H1 (cell line): ENCODE measurements around the gene RERG. TPM values are rescaled to one million over a fixed set of nuclear protein-coding genes. Genes with fewer than 3 reads are reported as not detected.

Source experiments
- CTCF ChIA-PET: fragments of 300-600 bp; sonication (Branson Sonifier 250); formaldehyde crosslinking; loops from one replicate; lab custom pipeline; 2021; ENCODE audit not compliant: partially characterized antibody; lab: Charles Lee
- POLR2A ChIA-PET: fragments of 300-600 bp; sonication (Branson Sonifier 250); formaldehyde crosslinking; loops from one replicate; lab custom pipeline; 2021; ENCODE audit warnings: inconsistent platforms; ENCODE audit not compliant: partially characterized antibody; lab: Charles Lee
- DNase-seq, 2 experiments: peaks; one replicate each; pipeline versions ENCODE4 v3.0.0 to v3.0.0-alpha.2; 2010 to 2022; ENCODE audit warnings: low spot score in 2 of 2, low read depth in 1 of 2, mixed read lengths in 1 of 2
- FAIRE-seq: peaks from 2 replicates; lab custom pipeline; 2011; peaks lifted over from hg19 to GRCh38; lab: Jason Lieb, UNC
- H2AFZ ChIP-seq: 2 replicates; pipeline ENCODE4 v1.8.1; 2012; ENCODE audit warnings: low read length, inconsistent platforms
- H2AK5ac ChIP-seq: 2 replicates; pipeline ENCODE4 v1.6.1; 2013; ENCODE audit warnings: low read depth, low read length
- H2BK120ac ChIP-seq: replicated peaks from 2 replicates; pipeline ENCODE3; 2013; ENCODE audit warnings: low read depth, low read length, inconsistent platforms
- H2BK12ac ChIP-seq: 2 replicates; pipeline ENCODE4 v1.6.1; 2013; ENCODE audit warnings: low read depth, low read length
- H2BK15ac ChIP-seq: 2 replicates; pipeline ENCODE4 v1.6.1; 2013; ENCODE audit warnings: low read length
- H2BK20ac ChIP-seq: 2 replicates; pipeline ENCODE4 v1.6.1; 2013; ENCODE audit warnings: low read length
- H2BK5ac ChIP-seq: 2 replicates; pipeline ENCODE4 v1.6.1; 2013; ENCODE audit warnings: low read depth, low read length
- H3K14ac ChIP-seq: 2 replicates; pipeline ENCODE4 v1.6.1; 2013; ENCODE audit warnings: inconsistent platforms; ENCODE audit not compliant: insufficient read length
- H3K18ac ChIP-seq: 2 replicates; pipeline ENCODE4 v1.6.1; 2013; ENCODE audit warnings: low read length; ENCODE audit errors: extremely low read depth
- H3K23ac ChIP-seq: 2 replicates; pipeline ENCODE4 v1.6.1; 2013; ENCODE audit warnings: inconsistent platforms; ENCODE audit not compliant: insufficient read length
- H3K23me2 ChIP-seq: 2 replicates; pipeline ENCODE4 v1.6.1; 2013; ENCODE audit warnings: low read depth, low read length
- H3K27ac ChIP-seq: 2 replicates; pipeline ENCODE4 v1.6.1; 2011; ENCODE audit warnings: low read depth, low read length, inconsistent platforms
- H3K27me3 ChIP-seq, 4 experiments: replicated peaks in 1 of 4; 1 replicate in 1 of 4; 2 replicates in 3 of 4; pipeline versions ENCODE4 v1.6.1 to v1.8.1; 2011 to 2013; ENCODE audit warnings: low read length in 3 of 4, mild to moderate bottlenecking in 3 of 4, inconsistent platforms in 2 of 4, mixed read lengths in 2 of 4, moderate library complexity in 1 of 4; ENCODE audit not compliant: control insufficient read depth in 3 of 4, insufficient read depth in 3 of 4; ENCODE audit errors: extremely low read depth in 1 of 4
- H3K36me3 ChIP-seq, 4 experiments: 2 replicates each; pipeline versions ENCODE4 v1.6.1 to v1.8.1; 2011 to 2013; ENCODE audit warnings: mild to moderate bottlenecking in 4 of 4, low read length in 3 of 4, moderate library complexity in 2 of 4, control low read depth in 1 of 4, inconsistent platforms in 1 of 4; ENCODE audit not compliant: insufficient read depth in 4 of 4, control insufficient read depth in 2 of 4
- H3K4ac ChIP-seq: replicated peaks from 2 replicates; pipeline ENCODE3; 2013; ENCODE audit warnings: low read length, low read depth, mixed read lengths, inconsistent platforms; ENCODE audit not compliant: insufficient read length
- H3K4me1 ChIP-seq, 4 experiments: replicated peaks in 1 of 4; 1 replicate in 1 of 4; 2 replicates in 3 of 4; pipeline versions ENCODE4 v1.6.1 to v1.8.1; 2011 to 2013; ENCODE audit warnings: low read length in 3 of 4, inconsistent platforms in 2 of 4, mixed read lengths in 1 of 4; ENCODE audit not compliant: insufficient read depth in 4 of 4, control insufficient read depth in 3 of 4
- H3K4me2 ChIP-seq, 2 experiments: 2 replicates each; pipeline versions ENCODE4 v1.6.1 to v1.8.1; 2011 to 2013; ENCODE audit warnings: low read depth in 2 of 2, low read length in 2 of 2, control low read depth in 1 of 2, inconsistent platforms in 1 of 2, mild to moderate bottlenecking in 1 of 2; ENCODE audit not compliant: insufficient read depth in 1 of 2
- H3K4me3 ChIP-seq, 4 experiments: fragments of 200-600, 300-600 bp in 1 of 4; sonication (generic), shearing (Covaris generic), sonication (Bioruptor Twin) in 1 of 4; 2 replicates each; pipeline versions ENCODE4 v1.5.1 to v1.8.1; 2011 to 2016; ENCODE audit warnings: low read length in 4 of 4, low read depth in 3 of 4, control low read depth in 2 of 4, inconsistent platforms in 2 of 4, mild to moderate bottlenecking in 2 of 4, mixed read lengths in 1 of 4, moderate library complexity in 1 of 4; ENCODE audit not compliant: insufficient read depth in 2 of 4; ENCODE audit errors: extremely low read depth in 1 of 4
- H3K56ac ChIP-seq: replicated peaks from 2 replicates; pipeline ENCODE3; 2013; ENCODE audit warnings: low read depth, mild to moderate bottlenecking, mixed read lengths, low read length, inconsistent platforms; ENCODE audit not compliant: insufficient read length
- H3K79me1 ChIP-seq: 2 replicates; pipeline ENCODE4 v1.6.1; 2013; ENCODE audit warnings: low read depth, low read length, control low read depth
- H3K79me2 ChIP-seq, 2 experiments: 2 replicates each; pipeline versions ENCODE4 v1.6.1 to v1.8.1; 2012 to 2013; ENCODE audit warnings: low read length in 2 of 2, mild to moderate bottlenecking in 2 of 2, inconsistent platforms in 1 of 2; ENCODE audit not compliant: insufficient read depth in 2 of 2, control insufficient read depth in 1 of 2
- H3K9ac ChIP-seq, 4 experiments: replicated peaks in 1 of 4; 1 replicate in 1 of 4; 2 replicates in 3 of 4; pipeline versions ENCODE4 v1.6.1 to v1.8.1; 2011 to 2013; ENCODE audit warnings: low read depth in 3 of 4, low read length in 3 of 4, control low read depth in 2 of 4, mild to moderate bottlenecking in 2 of 4, moderate library complexity in 2 of 4, inconsistent platforms in 1 of 4; ENCODE audit errors: extremely low read depth in 1 of 4
- H3K9me3 ChIP-seq, 2 experiments: 2 replicates each; pipeline versions ENCODE4 v1.6.1 to v1.8.1; 2012 to 2013; ENCODE audit warnings: mild to moderate bottlenecking in 2 of 2, moderate library complexity in 2 of 2, control low read depth in 1 of 2, inconsistent platforms in 1 of 2, low read depth in 1 of 2, low read length in 1 of 2, mixed read lengths in 1 of 2; ENCODE audit not compliant: insufficient read depth in 2 of 2
- H4K20me1 ChIP-seq, 2 experiments: replicated peaks in 1 of 2; 2 replicates each; pipeline versions ENCODE3 to v1.8.1; 2011 to 2013; ENCODE audit warnings: inconsistent platforms in 2 of 2, low read length in 2 of 2, mild to moderate bottlenecking in 1 of 2; ENCODE audit not compliant: insufficient read depth in 2 of 2, control insufficient read depth in 1 of 2
- H4K5ac ChIP-seq: 2 replicates; pipeline ENCODE4 v1.6.1; 2013; ENCODE audit warnings: low read length, low read depth, mixed read lengths, inconsistent platforms; ENCODE audit not compliant: insufficient read length
- H4K8ac ChIP-seq: 2 replicates; pipeline ENCODE4 v1.8.0; 2013; ENCODE audit warnings: mild to moderate bottlenecking, moderate library complexity, low read length, inconsistent platforms; ENCODE audit not compliant: insufficient read depth; ENCODE audit errors: extremely low read depth
- H4K91ac ChIP-seq: replicated peaks from 2 replicates; pipeline ENCODE3; 2013; ENCODE audit warnings: low read length, mixed read lengths, inconsistent platforms; ENCODE audit not compliant: insufficient read length
- ATF3 ChIP-seq: IDR thresholded peaks from 2 replicates; pipeline ENCODE4 v1.6.1; 2011; ENCODE audit warnings: low read depth, mild to moderate bottlenecking, low read length; ENCODE audit not compliant: insufficient read depth
- CBX5 ChIP-seq: fragments of 300-800, 300-1000 bp; sonication (generic); IDR thresholded peaks from 2 replicates; pipeline ENCODE4 v1.7.1; 2016; ENCODE audit warnings: antibody characterized with exemption, low read length, low read depth
- CREB1 ChIP-seq: IDR thresholded peaks from 2 replicates; pipeline ENCODE4 v1.6.1; 2012; ENCODE audit warnings: inconsistent platforms
- CTCF ChIP-seq, 3 experiments: IDR thresholded peaks; 1 replicate in 2 of 3; 2 replicates in 1 of 3; pipeline versions ENCODE4 v1.5.1 to v1.6.1; 2011; ENCODE audit warnings: low read length in 3 of 3, mild to moderate bottlenecking in 3 of 3, inconsistent platforms in 2 of 3, low read depth in 1 of 3, moderate library complexity in 1 of 3; ENCODE audit not compliant: insufficient read depth in 1 of 3; ENCODE audit errors: control extremely low read depth in 1 of 3
- FOSL1 ChIP-seq: IDR thresholded peaks from 2 replicates; pipeline ENCODE4 v1.6.1; 2011; ENCODE audit warnings: mild to moderate bottlenecking, low read depth, low read length, moderate library complexity; ENCODE audit not compliant: insufficient read depth
- POLR2A ChIP-seq, 2 experiments: IDR thresholded peaks; 1 replicate in 1 of 2; 2 replicates in 1 of 2; pipeline ENCODE4 v1.6.1; 2011; ENCODE audit warnings: low read depth in 2 of 2, low read length in 2 of 2, mild to moderate bottlenecking in 2 of 2; ENCODE audit errors: control extremely low read depth in 1 of 2
- SIX5 ChIP-seq: IDR thresholded peaks from 2 replicates; pipeline ENCODE4 v1.6.1; 2011; ENCODE audit warnings: mild to moderate bottlenecking, low read depth, low read length
- USF2 ChIP-seq: IDR thresholded peaks from 2 replicates; pipeline ENCODE4 v1.6.1; 2011; ENCODE audit warnings: low read length, improper control_type of control experiment
- ZNF274 ChIP-seq: IDR thresholded peaks from 2 replicates; pipeline ENCODE4 v1.7.0; 2012; ENCODE audit warnings: low read length, borderline replicate concordance; ENCODE audit errors: extremely low read depth
- polyA plus RNA-seq, 7 experiments: library from polyadenylated mRNA; depleted of rRNA in 3 of 7; stranded (reverse) in 5 of 7; unstranded in 2 of 7; fragments of >200 nt in 5 of 7; fragments of 200-250 nt in 2 of 7; gene quantifications; 1 replicate in 5 of 7; 2 replicates in 1 of 7; 4 replicates in 1 of 7; pipeline versions ENCODE4 v1.2.1 to v1.2.3, GENCODE V29; 2011 to 2013; ENCODE audit warnings: missing spikeins in 2 of 7, mixed read lengths in 2 of 7
- total RNA-seq: library from RNA; stranded (reverse); fragmentation: NEBNext Ultra II Directional; extraction: Animal tissue kit (Norgen Biotek cat#: 25700); gene quantifications from 2 replicates; pipeline ENCODE4 v1.2.1, GENCODE V29; 2021
- TF ChIP-seq, protein P1 (sequence below): IDR thresholded peaks from 2 replicates; pipeline ENCODE4 v1.6.1; 2012; ENCODE audit warnings: low read length, inconsistent platforms

RERG gene
- total and polyA plus RNA-seq, 2 of the 8 experiments (the other 6 are each of a cell fraction or from before 2014, with no cell fraction given) = 0.12 to 0.86 TPM

GRCh38 chr12:15201456-15201855, 19.8 kb downstream of the RERG start:
- H3K14ac ChIP-seq = no peak overlapping the region
- POLR2A ChIA-PET = no interaction called here
- H2BK5ac ChIP-seq = no peak overlapping the region
- no peak overlapping the region for H3K9ac ChIP-seq
- H3K56ac ChIP-seq = no peak overlapping the region
- no peaks in the 10 kb centered on the region for H3K23me2 ChIP-seq
- no peak overlapping the region for H2AK5ac ChIP-seq
- H3K4me2 ChIP-seq = no peak overlapping the region
- no peaks in the 10 kb centered on the region for H3K79me2 ChIP-seq
- no peaks in the 10 kb centered on the region for H3K79me1 ChIP-seq
- H3K4me1 ChIP-seq = peaks cover 0 to 3% (median 0%) of the 10 kb centered on the region in 4 experiments; a peak in 1 of 7 replicates
- H3K9me3 ChIP-seq = no peaks in the 10 kb centered on the region
- no peak overlapping the region for H2BK20ac ChIP-seq
- H3K36me3 ChIP-seq = no peaks in the 10 kb centered on the region
- no peak overlapping the region for H4K91ac ChIP-seq
- H3K18ac ChIP-seq = no peak overlapping the region
- CTCF ChIA-PET = interaction anchor here (0.5 to 1.2 kb wide), 4 partner anchors 15 to 603 kb away, joined by 3 to 6 read pairs (median 4); no protein-coding TSS in a partner anchor
- no peak overlapping the region for H3K27ac ChIP-seq
- H2BK15ac ChIP-seq = no peak overlapping the region
- no peak overlapping the region for H2AFZ ChIP-seq
- no peaks in the 10 kb centered on the region for H4K20me1 ChIP-seq
- DNase-seq (no peak), FAIRE-seq (no peak)
- H3K4ac ChIP-seq = no peak overlapping the region
- no peak overlapping the region for H3K23ac ChIP-seq
- H4K5ac ChIP-seq = no peak overlapping the region
- H3K27me3 ChIP-seq = no peaks in the 10 kb centered on the region
- no peak overlapping the region for H3K4me3 ChIP-seq
- H4K8ac ChIP-seq = no peak overlapping the region
- H2BK12ac ChIP-seq = no peak overlapping the region
- H2BK120ac ChIP-seq = no peak overlapping the region
- TF ChIP-seq USF2 = no peak
- TF ChIP-seq ZNF274 = no peak
- TF ChIP-seq FOSL1 = no peak
- TF ChIP-seq CTCF (IDR thresholded peaks at IDR 0.05; ENCODE audit: control extremely low read depth in 1 of 3, insufficient read depth in 1 of 3, low read depth in 1 of 3, low read length in 3 of 3) = no peak
- TF ChIP-seq, protein P1, sequence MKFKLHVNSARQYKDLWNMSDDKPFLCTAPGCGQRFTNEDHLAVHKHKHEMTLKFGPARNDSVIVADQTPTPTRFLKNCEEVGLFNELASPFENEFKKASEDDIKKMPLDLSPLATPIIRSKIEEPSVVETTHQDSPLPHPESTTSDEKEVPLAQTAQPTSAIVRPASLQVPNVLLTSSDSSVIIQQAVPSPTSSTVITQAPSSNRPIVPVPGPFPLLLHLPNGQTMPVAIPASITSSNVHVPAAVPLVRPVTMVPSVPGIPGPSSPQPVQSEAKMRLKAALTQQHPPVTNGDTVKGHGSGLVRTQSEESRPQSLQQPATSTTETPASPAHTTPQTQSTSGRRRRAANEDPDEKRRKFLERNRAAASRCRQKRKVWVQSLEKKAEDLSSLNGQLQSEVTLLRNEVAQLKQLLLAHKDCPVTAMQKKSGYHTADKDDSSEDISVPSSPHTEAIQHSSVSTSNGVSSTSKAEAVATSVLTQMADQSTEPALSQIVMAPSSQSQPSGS = no peak
- no peak for TF ChIP-seq POLR2A (IDR thresholded peaks at IDR 0.05; ENCODE audit: control extremely low read depth in 1 of 2, low read depth in 2 of 2, low read length in 2 of 2)
- TF ChIP-seq ATF3 = no peak
- TF ChIP-seq CBX5 = no peak
- TF ChIP-seq CREB1 = no peak
- no peak for TF ChIP-seq SIX5
